BLaER1 treated with 17β-estradiol and CSF1 and Interleukin-3, amounts not matched to agents 10 nM and 100 nM (cell line): ENCODE measurements around the gene GREB1L.
"Not testable (repeated sequence)": the region's sequence is repeated elsewhere in the genome, so short reads cannot be mapped to it uniquely, and the experiment has no call there.

Experiments
- H3K27ac ChIP-seq, 11 experiments: shearing (Covaris generic); formaldehyde crosslinking; 2 replicates each; pipeline ENCODE4 v1.8.1; 2022
- H3K27me3 ChIP-seq, 11 experiments: shearing (Covaris generic); formaldehyde crosslinking; 2 replicates each; pipeline ENCODE4 v1.8.1; 2022
- H3K36me3 ChIP-seq, 11 experiments: shearing (Covaris generic); formaldehyde crosslinking; 2 replicates each; pipeline ENCODE4 v1.8.1; 2022
- H3K4me1 ChIP-seq, 10 experiments: shearing (Covaris generic); formaldehyde crosslinking; 2 replicates each; pipeline ENCODE4 v1.8.1; 2022
- H3K4me2 ChIP-seq, 11 experiments: shearing (Covaris generic); formaldehyde crosslinking; 2 replicates each; pipeline ENCODE4 v1.8.1; 2022
- H3K4me3 ChIP-seq, 10 experiments: shearing (Covaris generic); formaldehyde crosslinking; 2 replicates each; pipeline ENCODE4 v1.8.1; 2022
- H3K9ac ChIP-seq, 11 experiments: shearing (Covaris generic); formaldehyde crosslinking; 2 replicates each; pipeline ENCODE4 v1.8.1; 2022
- H3K9me3 ChIP-seq, 11 experiments: shearing (Covaris generic); formaldehyde crosslinking; replicated peaks in 1 of 11; 2 replicates each; pipeline ENCODE4 v1.8.1; 2022
- H4K20me1 ChIP-seq, 11 experiments: shearing (Covaris generic); formaldehyde crosslinking; 2 replicates each; pipeline ENCODE4 v1.8.1; 2022
- Cebpa-rat ChIP-seq, 11 experiments: shearing (Covaris generic); IDR thresholded peaks; 2 replicates each; pipeline ENCODE4 v1.8.1; 2022

GREB1L gene

GRCh38 chr18:21242141-21242779 is at the start of gene GREB1L:
Gene GREB1L, plus strand, starts transcription at chr18:21242232. Its CDS starts 141,287 bp downstream, at chr18:21383519.
- Histone ChIP-seq H3K9ac (no peak within 1 kb of the TSS), H3K27me3 (peaks cover 44 to 54% (median 50%) of the 10 kb centered on the region in 11 experiments), H3K36me3 (no peaks in the 10 kb centered on the region), H3K9me3 (peaks cover 8 to 22% (median 18%) of the 10 kb centered on the region in 11 experiments; a peak in 18 of 22 replicates), H4K20me1 (no peaks in the 10 kb centered on the region), H3K4me1 (peaks cover 0 to 3% (median 0%) of the 10 kb centered on the region in 10 experiments; a peak in 1 of 20 replicates), H3K27ac (no peak within 1 kb of the TSS), H3K4me3 (peak within 1 kb of the TSS; percentile 41 to 62 (median 52); a peak in 19 of 20 replicates), H3K4me2 (peak within 1 kb of the TSS; percentile 50 to 80 (median 68); a peak in 21 of 22 replicates)
- TF ChIP-seq Cebpa-rat (IDR thresholded peaks at IDR 0.05) = no peak

DNA sequence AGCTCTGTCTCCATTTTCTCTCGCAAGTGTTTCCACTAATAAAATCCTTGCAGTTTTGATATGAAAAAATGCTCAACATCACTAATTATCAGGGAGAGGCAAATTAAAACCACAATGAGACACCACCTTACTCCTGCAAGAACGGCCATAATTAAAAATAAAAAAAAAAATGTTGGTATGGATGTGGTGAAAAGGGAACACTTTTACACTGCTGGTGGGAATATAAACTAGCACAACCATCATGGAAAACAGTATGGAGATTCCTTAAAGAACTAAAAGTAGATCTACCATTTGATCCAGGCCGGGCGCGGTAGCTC is 49.8 kb upstream of the GREB1L start:
- TF ChIP-seq Cebpa-rat (IDR thresholded peaks at IDR 0.05) = no peak
- Histone ChIP-seq H3K9me3 (no peaks in the 10 kb centered on the region), H3K36me3 (no peaks in the 10 kb centered on the region), H3K27ac (no peak overlapping the region), H3K9ac (no peak overlapping the region), H3K4me3 (no peak overlapping the region), H3K4me2 (no peak overlapping the region), H4K20me1 (no peaks in the 10 kb centered on the region), H3K4me1 (no peaks in the 10 kb centered on the region), H3K27me3 (no peaks in the 10 kb centered on the region)

- Histone ChIP-seq H3K36me3 (no peaks in the 10 kb centered on the region), H3K9ac (0 out of 22 replicates have a peak overlapping the region, but pooled peaks of 1 of the 11 experiments have one; percentile 37), H3K4me2 (no peak overlapping the region), H3K4me3 (no peak overlapping the region), H4K20me1 (no peaks in the 10 kb centered on the region), H3K27me3 (no peaks in the 10 kb centered on the region), H3K27ac (no peak overlapping the region), H3K9me3 (no peaks in the 10 kb centered on the region), H3K4me1 (no peaks in the 10 kb centered on the region)
- TF ChIP-seq Cebpa-rat (IDR thresholded peaks at IDR 0.05) = no peak
Observed at GRCh38 chr18:21194871-21195771, 46.9 kb upstream of the GREB1L start.

DNA sequence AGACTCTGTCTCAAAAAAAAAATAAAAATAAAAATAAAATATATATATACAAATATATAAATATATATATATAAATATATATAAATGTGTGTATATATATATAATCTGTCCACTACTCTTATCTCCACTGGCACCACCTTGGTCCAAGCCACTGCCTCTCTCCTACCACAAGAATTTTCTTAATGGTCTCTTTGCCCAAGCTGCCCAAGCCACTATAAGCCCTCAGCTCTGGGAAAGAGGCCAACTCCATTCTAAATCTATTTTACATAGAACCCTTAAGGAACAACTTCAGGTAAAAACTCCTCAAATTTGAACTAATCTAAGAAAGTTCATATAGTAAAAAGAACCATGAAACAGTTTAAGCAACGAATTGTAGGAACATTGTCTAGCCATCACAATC is 45.6 kb upstream of the GREB1L start:
- no peak for TF ChIP-seq Cebpa-rat (IDR thresholded peaks at IDR 0.05)
- H4K20me1 ChIP-seq = no peaks in the 10 kb centered on the region
- no peaks in the 10 kb centered on the region for H3K4me1 ChIP-seq
- H3K4me3 ChIP-seq = no peak overlapping the region
- no peak overlapping the region for H3K9ac ChIP-seq
- H3K9me3 ChIP-seq = no peaks in the 10 kb centered on the region
- no peak overlapping the region for H3K4me2 ChIP-seq
- no peak overlapping the region for H3K27ac ChIP-seq
- H3K36me3 ChIP-seq = no peaks in the 10 kb centered on the region
- H3K27me3 ChIP-seq = no peaks in the 10 kb centered on the region

GRCh38 chr18:21203126-21203525 is 38.9 kb upstream of the GREB1L start:
- H3K4me1 ChIP-seq = no peaks in the 10 kb centered on the region
- H3K9me3 ChIP-seq = no peaks in the 10 kb centered on the region
- no peak overlapping the region for H3K4me3 ChIP-seq
- no peaks in the 10 kb centered on the region for H4K20me1 ChIP-seq
- no peaks in the 10 kb centered on the region for H3K27me3 ChIP-seq
- H3K36me3 ChIP-seq = no peaks in the 10 kb centered on the region
- no peak for TF ChIP-seq Cebpa-rat (IDR thresholded peaks at IDR 0.05)
- H3K4me2 ChIP-seq = no peak overlapping the region
- H3K27ac ChIP-seq = no peak overlapping the region
- no peak overlapping the region for H3K9ac ChIP-seq

DNA sequence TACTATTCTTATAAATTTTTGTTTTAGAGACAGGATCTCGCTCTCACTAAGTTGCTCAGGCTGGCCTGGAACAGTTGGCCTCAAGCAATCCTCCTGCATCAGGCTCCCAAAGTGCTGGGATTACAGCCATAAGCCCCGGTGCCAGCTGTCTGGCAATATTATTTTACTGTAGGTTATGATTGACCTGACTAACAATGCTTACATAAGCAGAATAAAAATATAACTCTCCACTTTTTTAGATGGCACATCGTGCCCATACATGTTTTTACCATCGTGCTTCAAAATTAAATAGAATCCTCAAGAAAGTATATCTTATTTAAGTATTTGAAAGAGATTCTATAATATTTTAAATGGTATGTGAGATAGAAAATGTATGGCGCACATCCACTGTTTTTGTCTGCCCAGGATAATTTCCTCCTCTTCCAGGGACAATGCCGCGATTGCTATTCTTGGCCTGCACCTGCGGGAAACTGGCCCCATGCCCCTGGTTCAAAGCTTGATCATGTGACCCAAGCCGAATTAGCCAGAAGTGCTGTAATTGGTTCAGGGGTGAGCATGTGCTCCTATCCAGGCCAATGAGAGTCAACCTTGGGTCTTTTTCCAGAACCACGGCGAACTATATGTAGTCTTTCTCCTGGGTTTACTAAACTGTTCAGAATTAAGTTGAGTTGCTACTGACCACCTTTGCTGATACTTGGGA is 38.3 kb upstream of the GREB1L start:
- Histone ChIP-seq H3K4me1 (no peaks in the 10 kb centered on the region), H3K27ac (no peak overlapping the region), H3K27me3 (no peaks in the 10 kb centered on the region), H4K20me1 (no peaks in the 10 kb centered on the region), H3K4me2 (no peak overlapping the region), H3K9me3 (no peaks in the 10 kb centered on the region), H3K4me3 (no peak overlapping the region), H3K36me3 (no peaks in the 10 kb centered on the region), H3K9ac (no peak overlapping the region)
- no peak for TF ChIP-seq Cebpa-rat (IDR thresholded peaks at IDR 0.05)

GRCh38 chr18:21205695-21206094 is 36.3 kb upstream of the GREB1L start:
- Histone ChIP-seq H3K9ac (no peak overlapping the region), H3K4me2 (no peak overlapping the region), H3K4me1 (no peaks in the 10 kb centered on the region), H3K36me3 (no peaks in the 10 kb centered on the region), H4K20me1 (no peaks in the 10 kb centered on the region), H3K4me3 (no peak overlapping the region), H3K27ac (no peak overlapping the region), H3K9me3 (no peaks in the 10 kb centered on the region), H3K27me3 (no peaks in the 10 kb centered on the region)
- TF ChIP-seq Cebpa-rat (IDR thresholded peaks at IDR 0.05) = no peak

DNA sequence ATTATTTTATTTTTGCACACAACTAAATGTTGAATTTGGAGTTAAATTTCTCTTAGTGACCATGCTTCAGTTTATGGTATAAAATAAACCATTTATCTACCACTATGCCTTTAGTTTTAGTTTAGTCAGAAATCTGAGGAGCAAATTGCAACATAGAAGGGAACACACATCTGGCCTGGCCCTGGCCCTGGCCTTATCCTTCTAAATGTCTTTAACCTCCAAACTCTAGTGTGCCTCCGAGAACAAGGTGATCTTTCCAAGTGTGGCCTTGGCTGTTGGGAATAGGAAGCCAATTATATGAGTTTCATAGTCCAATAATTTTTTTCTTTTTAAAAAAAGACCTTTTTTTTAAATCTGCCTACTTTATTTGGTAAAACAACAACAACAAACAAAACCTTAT is 31.8 kb upstream of the GREB1L start:
- no peaks in the 10 kb centered on the region for H3K9me3 ChIP-seq
- no peaks in the 10 kb centered on the region for H3K27me3 ChIP-seq
- H4K20me1 ChIP-seq = no peaks in the 10 kb centered on the region
- H3K9ac ChIP-seq = no peak overlapping the region
- no peak overlapping the region for H3K4me2 ChIP-seq
- TF ChIP-seq Cebpa-rat (IDR thresholded peaks at IDR 0.05) = no peak
- H3K4me3 ChIP-seq = no peak overlapping the region
- H3K27ac ChIP-seq = no peak overlapping the region
- H3K4me1 ChIP-seq = no peaks in the 10 kb centered on the region
- no peaks in the 10 kb centered on the region for H3K36me3 ChIP-seq

DNA sequence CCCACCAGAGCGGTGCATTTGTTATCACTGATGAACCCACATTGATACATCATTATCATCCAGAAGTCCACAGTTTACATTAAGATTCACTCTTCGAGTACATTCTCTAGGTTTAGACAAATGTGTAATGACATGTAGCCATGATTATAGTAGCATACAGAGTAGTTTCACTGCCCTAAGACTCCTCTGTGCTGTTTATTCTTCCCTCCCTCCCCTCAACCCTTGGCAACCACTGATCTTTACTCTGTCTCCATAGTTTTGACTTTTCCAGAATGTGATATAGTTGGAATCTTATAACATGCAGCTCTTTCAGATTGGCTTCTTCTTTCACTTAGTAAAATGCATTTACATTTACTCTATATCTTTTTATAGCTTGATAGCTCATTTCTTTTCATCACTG is 31.2 kb upstream of the GREB1L start:
- Histone ChIP-seq H3K27ac (no peak overlapping the region), H3K9ac (no peak overlapping the region), H3K9me3 (no peaks in the 10 kb centered on the region), H4K20me1 (no peaks in the 10 kb centered on the region), H3K4me2 (no peak overlapping the region), H3K27me3 (no peaks in the 10 kb centered on the region), H3K36me3 (no peaks in the 10 kb centered on the region), H3K4me1 (no peaks in the 10 kb centered on the region), H3K4me3 (no peak overlapping the region)
- no peak for TF ChIP-seq Cebpa-rat (IDR thresholded peaks at IDR 0.05)

DNA sequence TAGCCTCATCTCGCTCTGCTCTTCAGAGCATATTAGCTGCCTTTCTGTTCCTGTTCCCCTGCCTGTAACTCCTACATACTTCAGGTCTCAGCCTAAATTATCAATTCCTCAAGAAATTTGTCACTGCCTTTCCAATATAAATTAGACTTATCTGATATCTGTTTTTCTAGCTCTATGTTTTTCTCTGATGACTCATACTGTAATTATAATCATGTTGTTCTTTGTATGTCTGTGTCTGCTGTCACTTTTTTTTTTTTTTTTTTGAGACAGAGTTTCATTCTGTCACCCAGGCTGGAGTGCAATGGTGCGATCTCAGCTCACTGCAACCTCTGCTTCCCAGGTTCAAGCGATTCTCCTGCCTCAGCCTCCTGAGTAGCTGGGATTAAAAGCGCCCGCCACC is 27.6 kb upstream of the GREB1L start:
- H3K4me3 ChIP-seq, H4K20me1 ChIP-seq, H3K27me3 ChIP-seq, H3K9ac ChIP-seq, H3K9me3 ChIP-seq, H3K36me3 ChIP-seq, H3K27ac ChIP-seq, H3K4me2 ChIP-seq, H3K4me1 ChIP-seq: not testable (repeated sequence)
